Ammon's horn (tissue), 1 donor: ENCODE data around the gene AQP11.

ENCODE experiments used
- DNase-seq: peaks from one replicate; pipeline ENCODE4 v3.0.0-alpha.2; 2016; ENCODE audit warnings: low spot score

The AQP11 gene

GRCh38 chr11:77658213-77659013 is 68.7 kb downstream of the AQP11 start:
- DNase-seq, result no peak
